ENCODE measurements around the gene OLIG3. TPM values are rescaled to one million over a fixed set of nuclear protein-coding genes. Genes with fewer than 3 reads are reported as not detected.

The OLIG3 gene
- total RNA-seq, 1 donor from 2014 or later = not detected

DNA sequence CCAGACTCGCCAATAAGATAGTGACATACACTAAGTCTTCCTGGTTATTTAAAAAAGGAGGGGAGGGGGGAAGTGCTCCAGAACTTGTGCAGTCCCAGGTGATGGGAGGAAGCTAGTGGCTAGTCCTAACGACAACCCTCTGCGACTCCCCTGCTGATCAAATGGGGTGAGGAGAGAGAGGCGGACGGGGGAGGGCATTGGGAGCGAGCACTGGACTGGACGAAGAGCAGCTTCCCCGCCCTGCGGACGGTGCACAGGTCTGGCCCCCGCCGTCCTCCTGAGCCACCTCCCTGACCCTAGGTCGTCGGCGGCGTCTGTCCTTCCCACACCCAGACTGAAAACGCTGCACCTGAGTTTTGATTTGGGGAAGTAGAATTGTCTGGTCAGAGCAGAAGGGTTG, 2.2 kb upstream of the OLIG3 start:
- no peak overlapping the region for H3K4me3 ChIP-seq (ENCODE audit: low read depth, low read length)
- TF ChIP-seq, protein P1, sequence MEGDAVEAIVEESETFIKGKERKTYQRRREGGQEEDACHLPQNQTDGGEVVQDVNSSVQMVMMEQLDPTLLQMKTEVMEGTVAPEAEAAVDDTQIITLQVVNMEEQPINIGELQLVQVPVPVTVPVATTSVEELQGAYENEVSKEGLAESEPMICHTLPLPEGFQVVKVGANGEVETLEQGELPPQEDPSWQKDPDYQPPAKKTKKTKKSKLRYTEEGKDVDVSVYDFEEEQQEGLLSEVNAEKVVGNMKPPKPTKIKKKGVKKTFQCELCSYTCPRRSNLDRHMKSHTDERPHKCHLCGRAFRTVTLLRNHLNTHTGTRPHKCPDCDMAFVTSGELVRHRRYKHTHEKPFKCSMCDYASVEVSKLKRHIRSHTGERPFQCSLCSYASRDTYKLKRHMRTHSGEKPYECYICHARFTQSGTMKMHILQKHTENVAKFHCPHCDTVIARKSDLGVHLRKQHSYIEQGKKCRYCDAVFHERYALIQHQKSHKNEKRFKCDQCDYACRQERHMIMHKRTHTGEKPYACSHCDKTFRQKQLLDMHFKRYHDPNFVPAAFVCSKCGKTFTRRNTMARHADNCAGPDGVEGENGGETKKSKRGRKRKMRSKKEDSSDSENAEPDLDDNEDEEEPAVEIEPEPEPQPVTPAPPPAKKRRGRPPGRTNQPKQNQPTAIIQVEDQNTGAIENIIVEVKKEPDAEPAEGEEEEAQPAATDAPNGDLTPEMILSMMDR (conservative IDR thresholded peaks at IDR 0.05; ENCODE audit: low read depth, low read length) = no peak
- no peak for DNase-seq (ENCODE audit: low read depth)

DNA sequence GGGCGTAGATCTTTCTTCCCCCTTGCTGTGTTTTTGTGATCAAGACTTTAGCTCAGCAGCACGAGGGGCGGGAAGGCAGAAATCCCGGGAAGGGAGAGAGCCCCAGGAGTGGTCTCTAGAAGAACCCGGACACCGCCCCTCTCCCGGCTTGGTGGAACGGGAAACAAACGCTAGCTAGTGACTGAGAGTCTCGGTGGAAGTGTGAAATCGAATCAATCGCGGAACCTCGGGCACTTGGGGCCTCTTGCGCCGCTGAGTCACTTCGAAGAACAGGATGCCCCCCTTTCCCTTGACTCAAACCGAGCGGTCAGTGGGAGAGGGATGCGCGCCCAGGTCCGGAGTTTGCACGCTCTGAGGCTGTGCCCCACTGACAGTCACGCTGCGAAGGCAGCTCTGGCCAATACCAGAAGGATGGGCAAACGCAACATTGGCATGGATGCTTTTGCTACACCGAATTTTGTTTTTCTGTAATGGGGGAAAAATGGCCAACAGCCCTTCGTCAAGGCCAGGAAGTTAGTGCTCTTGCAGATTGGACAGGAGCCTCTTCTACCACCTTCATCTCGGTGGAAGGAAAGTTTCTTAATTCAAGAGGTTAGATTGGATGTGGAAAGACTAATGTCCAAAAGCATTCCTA, 1.6 kb upstream of the OLIG3 start:
- no peak for DNase-seq (ENCODE audit: low read depth)
- TF ChIP-seq, protein P1 (conservative IDR thresholded peaks at IDR 0.05; ENCODE audit: low read depth, low read length) = no peak
- H3K4me3 ChIP-seq (ENCODE audit: low read depth, low read length) = no peak overlapping the region

DNA sequence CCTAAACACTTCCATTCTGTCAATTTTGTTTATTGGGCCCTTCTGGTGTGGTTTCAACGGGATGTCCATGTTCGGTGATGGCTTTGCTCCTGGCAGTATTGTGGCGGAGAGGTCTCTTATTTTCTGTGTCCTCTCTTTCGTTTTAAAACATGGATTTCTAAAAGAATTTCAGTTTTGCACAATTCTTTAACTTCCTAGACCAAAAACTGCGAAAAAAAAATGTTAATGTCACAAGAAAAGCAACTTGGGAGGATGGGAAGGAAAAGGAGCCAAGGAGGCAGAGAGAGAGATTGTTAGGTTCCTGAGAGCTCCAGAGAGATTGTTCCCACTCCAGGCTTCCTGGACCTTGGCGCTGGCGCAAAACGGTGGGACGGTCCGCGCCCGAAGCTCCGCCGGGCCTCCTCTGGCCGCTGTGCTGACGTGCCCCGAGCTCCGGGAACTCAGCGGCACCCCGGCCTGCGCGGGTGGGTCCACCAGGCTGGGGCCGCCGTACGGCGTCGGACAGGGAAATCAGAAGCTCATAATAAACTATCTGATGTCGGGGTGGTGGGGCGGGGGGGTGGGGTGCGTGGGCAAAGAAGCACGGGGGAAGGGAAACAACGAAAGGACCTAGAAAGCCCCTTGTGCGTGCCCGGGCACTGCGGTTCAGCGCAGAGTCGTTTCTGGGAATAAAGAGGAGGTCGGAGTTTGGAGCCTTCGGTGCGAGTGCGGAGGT, 951 bp upstream of the OLIG3 start:
- DNase-seq (ENCODE audit: low read depth) = no peak
- no peak overlapping the region for H3K4me3 ChIP-seq (ENCODE audit: low read depth, low read length)
- TF ChIP-seq, protein P1 (conservative IDR thresholded peaks at IDR 0.05; ENCODE audit: low read depth, low read length) = no peak

DNA sequence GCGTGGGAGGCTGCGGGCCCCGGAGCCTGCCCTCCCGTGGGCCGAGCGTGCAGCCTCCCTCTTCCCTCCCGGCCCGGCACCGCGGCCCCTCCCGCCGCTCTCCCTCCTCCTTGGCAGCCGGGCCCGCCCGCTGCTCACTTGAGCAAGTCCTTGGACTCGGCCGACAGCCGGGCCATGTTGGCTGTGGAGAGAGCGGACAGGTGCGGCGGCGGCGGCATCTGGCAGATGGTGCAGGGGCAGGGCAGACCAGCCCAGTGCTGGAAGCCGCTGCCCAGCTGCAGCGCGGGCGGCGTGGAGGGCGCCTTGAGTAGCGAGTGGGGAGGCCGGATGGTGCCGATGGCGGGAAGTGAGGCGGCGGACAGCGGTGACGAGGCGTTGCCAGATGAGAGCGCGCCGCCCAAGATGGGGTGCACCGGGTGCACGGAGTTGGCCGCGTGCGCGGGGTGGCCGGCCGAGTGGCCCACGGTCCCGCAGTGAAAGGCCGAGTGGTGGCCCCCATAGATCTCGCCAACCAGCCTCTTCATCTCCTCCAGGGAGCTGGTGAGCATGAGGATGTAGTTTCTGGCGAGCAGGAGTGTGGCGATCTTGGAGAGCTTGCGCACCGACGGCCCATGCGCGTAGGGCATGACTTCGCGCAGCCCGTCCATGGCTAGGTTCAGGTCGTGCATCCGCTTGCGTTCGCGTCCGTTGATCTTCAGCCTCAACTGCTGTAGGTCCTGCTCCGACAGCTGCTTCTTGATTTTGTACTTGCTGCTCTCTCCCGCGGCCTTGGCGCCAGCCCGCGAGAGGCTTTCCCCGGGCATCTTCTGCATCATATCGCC, 766 bp downstream of the OLIG3 start:
- TF ChIP-seq, protein P1 (conservative IDR thresholded peaks at IDR 0.05; ENCODE audit: low read depth, low read length) = no peak
- DNase-seq (ENCODE audit: low read depth) = no peak
- H3K4me3 ChIP-seq (ENCODE audit: low read depth, low read length) = no peak overlapping the region

DNA sequence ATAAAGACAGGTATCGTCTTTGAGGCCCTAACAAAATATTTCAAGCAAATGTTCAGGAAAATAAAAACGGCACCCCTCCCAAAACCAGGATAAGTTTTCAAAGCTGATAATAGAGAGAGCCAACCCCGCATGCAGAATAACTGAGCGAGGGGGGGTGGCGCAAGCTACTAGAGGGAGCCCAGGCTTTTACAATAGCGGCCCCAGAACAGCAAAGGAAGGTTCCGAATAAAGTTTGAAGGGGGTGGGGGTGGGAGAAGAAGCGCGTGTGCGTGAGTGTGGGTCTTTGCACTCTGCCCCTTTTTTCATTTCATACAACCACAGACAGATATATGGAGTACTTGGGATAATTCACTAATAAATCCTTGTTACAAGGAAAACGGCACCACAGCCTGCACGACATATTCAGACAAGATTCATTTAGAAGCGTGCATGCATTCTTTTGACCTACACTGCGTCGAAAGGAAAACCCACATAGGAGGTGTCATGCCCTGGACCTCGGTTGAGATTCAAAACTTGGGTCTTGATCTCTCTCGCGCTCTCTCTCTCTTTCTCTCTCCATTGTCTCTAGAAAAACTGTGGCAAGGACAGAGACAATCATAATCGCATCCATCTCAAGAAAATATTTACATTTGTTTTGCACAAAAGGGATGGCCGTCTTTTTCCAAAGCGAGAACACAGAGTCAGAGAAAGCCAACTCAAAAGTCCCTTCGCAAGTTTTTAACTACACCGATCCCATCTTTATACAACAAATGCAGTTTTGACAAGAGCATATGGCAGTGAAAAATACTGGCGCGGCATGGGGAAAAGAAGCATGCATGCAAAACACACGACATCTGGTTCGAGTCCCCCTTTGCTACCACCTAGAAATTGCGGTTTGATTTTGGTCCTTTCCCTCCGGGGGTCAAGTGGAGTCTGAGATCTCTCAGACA, 1.6 kb downstream of the OLIG3 start:
- TF ChIP-seq, protein P1 (conservative IDR thresholded peaks at IDR 0.05; ENCODE audit: low read depth, low read length) = no peak

DNA sequence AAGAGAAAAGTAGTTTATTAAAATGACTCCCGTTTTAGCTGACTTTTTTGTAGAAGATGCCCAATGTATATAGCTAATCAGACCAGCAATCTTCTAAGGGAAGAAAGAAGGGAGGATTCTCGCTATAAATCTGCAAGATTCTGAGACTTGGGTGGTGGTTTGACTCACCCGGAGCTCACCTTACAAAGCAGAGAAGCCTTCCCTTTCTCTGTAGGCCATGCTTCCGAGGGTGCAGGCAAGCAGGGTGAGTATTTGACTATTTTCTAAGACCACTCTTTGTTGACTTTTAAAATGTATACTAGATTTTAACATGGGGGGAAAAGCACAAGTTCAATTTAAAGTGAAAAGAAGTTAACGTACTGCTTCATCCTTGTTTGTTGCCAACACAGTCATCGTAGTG, 2.7 kb downstream of the OLIG3 start:
- H3K4me3 ChIP-seq (ENCODE audit: low read depth, low read length) = no peak overlapping the region
- DNase-seq (ENCODE audit: low read depth) = no peak
- TF ChIP-seq, protein P1 (conservative IDR thresholded peaks at IDR 0.05; ENCODE audit: low read depth, low read length) = no peak

More for the DNA sequence above, 1.6 kb downstream of the OLIG3 start:
- DNase-seq (ENCODE audit: low read depth) = no peak
- no peak overlapping the region for H3K4me3 ChIP-seq (ENCODE audit: low read depth, low read length)
